Right lobe of liver (tissue), 4 donors: Measurements from ENCODE around the gene DNAH17.

Source experiments
- POLR2A ChIP-seq: fragments of 450-650 bp; IDR thresholded peaks from one replicate; pipeline ENCODE4 v1.6.1; 2017; ENCODE audit warnings: antibody characterized with exemption, mild to moderate bottlenecking
- TF ChIP-seq, protein P1 (sequence below), 4 donors: fragments of 200-600 bp in 3 of 4; fragments of 450-650 bp in 1 of 4; IDR thresholded peaks; one replicate each; pipeline versions ENCODE4 v1.5.1 to v1.8.0; 2016 to 2022; ENCODE audit warnings: antibody characterized with exemption in 4 of 4, mild to moderate bottlenecking in 2 of 4
- donor health status: DM: no; HTN: no; CAD: no.
- donor health status: DM: no; HTN: no; CAD: no.
- donor health status: DM: no; HTN: yes; CAD: no.

DNA sequence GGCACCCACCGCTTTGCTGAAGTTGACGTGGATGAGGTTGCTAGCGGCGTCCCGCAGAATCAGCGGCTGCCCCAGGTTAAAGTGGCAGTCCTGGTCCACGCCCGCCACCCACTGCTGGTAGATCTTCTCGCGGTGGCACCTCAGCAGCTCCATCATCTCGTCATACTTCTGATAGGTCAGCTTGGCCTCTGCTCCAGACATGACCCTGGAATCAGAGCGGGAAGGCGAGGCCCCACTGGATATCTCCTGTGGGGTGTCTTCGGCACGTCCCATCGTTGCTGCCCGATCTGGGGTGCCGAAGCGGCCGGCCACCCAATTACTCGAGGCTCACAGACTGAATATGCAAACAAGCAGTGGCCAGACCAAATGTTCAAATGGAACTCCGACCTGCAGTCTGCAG, 16.5 kb downstream of the DNAH17 start:
- no peak for TF ChIP-seq POLR2A
- TF ChIP-seq, protein P1, sequence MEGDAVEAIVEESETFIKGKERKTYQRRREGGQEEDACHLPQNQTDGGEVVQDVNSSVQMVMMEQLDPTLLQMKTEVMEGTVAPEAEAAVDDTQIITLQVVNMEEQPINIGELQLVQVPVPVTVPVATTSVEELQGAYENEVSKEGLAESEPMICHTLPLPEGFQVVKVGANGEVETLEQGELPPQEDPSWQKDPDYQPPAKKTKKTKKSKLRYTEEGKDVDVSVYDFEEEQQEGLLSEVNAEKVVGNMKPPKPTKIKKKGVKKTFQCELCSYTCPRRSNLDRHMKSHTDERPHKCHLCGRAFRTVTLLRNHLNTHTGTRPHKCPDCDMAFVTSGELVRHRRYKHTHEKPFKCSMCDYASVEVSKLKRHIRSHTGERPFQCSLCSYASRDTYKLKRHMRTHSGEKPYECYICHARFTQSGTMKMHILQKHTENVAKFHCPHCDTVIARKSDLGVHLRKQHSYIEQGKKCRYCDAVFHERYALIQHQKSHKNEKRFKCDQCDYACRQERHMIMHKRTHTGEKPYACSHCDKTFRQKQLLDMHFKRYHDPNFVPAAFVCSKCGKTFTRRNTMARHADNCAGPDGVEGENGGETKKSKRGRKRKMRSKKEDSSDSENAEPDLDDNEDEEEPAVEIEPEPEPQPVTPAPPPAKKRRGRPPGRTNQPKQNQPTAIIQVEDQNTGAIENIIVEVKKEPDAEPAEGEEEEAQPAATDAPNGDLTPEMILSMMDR (IDR thresholded peaks at IDR 0.05), result no peak
